ENCODE results near the gene ASNSD1. TPM values are rescaled to one million over a fixed set of nuclear protein-coding genes. Genes with fewer than 3 reads are reported as not detected.

ASNSD1 gene
- total RNA-seq, 1 experiment from 2014 or later: 48.5 TPM

DNA sequence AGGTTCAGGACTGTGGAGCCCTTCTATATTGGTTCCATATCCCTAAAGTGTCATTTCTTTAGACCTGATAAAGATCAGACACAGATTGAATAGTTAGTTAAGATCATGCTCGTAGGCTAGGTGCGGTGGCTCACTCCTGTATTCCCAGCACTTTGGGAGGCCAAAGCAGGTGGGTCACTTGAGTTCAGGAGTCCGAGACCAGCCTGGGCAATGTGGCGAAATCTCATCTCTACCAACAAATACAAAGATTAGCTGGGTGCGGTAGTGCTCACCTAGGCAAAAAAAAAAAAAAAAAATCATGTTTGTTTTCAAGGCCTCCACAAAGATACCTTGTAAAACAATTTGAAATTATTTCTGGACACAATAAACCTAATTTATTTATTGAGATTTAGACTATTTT lies 8.7 kb downstream of the ASNSD1 start:
- TF ChIP-seq, protein P1, sequence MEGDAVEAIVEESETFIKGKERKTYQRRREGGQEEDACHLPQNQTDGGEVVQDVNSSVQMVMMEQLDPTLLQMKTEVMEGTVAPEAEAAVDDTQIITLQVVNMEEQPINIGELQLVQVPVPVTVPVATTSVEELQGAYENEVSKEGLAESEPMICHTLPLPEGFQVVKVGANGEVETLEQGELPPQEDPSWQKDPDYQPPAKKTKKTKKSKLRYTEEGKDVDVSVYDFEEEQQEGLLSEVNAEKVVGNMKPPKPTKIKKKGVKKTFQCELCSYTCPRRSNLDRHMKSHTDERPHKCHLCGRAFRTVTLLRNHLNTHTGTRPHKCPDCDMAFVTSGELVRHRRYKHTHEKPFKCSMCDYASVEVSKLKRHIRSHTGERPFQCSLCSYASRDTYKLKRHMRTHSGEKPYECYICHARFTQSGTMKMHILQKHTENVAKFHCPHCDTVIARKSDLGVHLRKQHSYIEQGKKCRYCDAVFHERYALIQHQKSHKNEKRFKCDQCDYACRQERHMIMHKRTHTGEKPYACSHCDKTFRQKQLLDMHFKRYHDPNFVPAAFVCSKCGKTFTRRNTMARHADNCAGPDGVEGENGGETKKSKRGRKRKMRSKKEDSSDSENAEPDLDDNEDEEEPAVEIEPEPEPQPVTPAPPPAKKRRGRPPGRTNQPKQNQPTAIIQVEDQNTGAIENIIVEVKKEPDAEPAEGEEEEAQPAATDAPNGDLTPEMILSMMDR (conservative IDR thresholded peaks at IDR 0.05): no peak
- H2BK20ac ChIP-seq (ENCODE audit: low read depth, low read length, poor library complexity, severe bottlenecking): no peak overlapping the region
- H3K4me1 ChIP-seq (ENCODE audit: insufficient read depth, low read length): no peaks in the 10 kb centered on the region
- H3K23me2 ChIP-seq (ENCODE audit: insufficient read length, low read depth, low read length, poor library complexity, severe bottlenecking): peaks cover 9% of the 10 kb centered on the region
- DNase-seq: no peak
- no peak overlapping the region for H3K4ac ChIP-seq (ENCODE audit: low read depth, low read length)
- H2BK12ac ChIP-seq (ENCODE audit: insufficient read length, low read depth, low read length): no peak overlapping the region
- H3K56ac ChIP-seq (ENCODE audit: insufficient read length, low read depth, low read length): no peak overlapping the region
- no peak overlapping the region for H2AK5ac ChIP-seq (ENCODE audit: insufficient read length, low read length)
- no peaks in the 10 kb centered on the region for H3K9me3 Mint-ChIP-seq
- H4K5ac ChIP-seq (ENCODE audit: insufficient read length, low read depth, low read length): no peak overlapping the region
- H3K27ac Mint-ChIP-seq: no peak overlapping the region
- H3K27ac ChIP-seq (ENCODE audit: insufficient read length, low read depth, low read length): no peak overlapping the region
- H3K27me3 Mint-ChIP-seq (ENCODE audit: low read depth): peaks cover 3% of the 10 kb centered on the region; the same call in 1 of the 2 replicates
- H3K14ac ChIP-seq (ENCODE audit: insufficient read depth, low read length): no peak overlapping the region
- H3K18ac ChIP-seq (ENCODE audit: insufficient read length, low read depth, low read length): no peak overlapping the region
- peaks cover 5 to 50% (median 38%) of the 10 kb centered on the region in 3 experiments; a peak in 6 of 7 replicates for H3K36me3 Mint-ChIP-seq (ENCODE audit: insufficient read depth in 1 of 3, low read depth in 3 of 3)
- H2BK15ac ChIP-seq (ENCODE audit: low read depth, low read length): no peak overlapping the region
- H2AFZ ChIP-seq (ENCODE audit: low read length): no peak overlapping the region
- peaks cover 6 to 10% of the 10 kb centered on the region in 2 experiments; a peak in 2 of 4 replicates for H3K4me1 Mint-ChIP-seq
- no peak overlapping the region for H4K8ac ChIP-seq (replicated peaks; ENCODE audit: insufficient read length, low read depth, low read length)
- no peaks in the 10 kb centered on the region for H3K27me3 ChIP-seq (ENCODE audit: insufficient read depth, low read length)
- no peak overlapping the region for H2BK120ac ChIP-seq (ENCODE audit: low read depth, low read length, poor library complexity, severe bottlenecking)
- no peak overlapping the region for H2BK5ac ChIP-seq (ENCODE audit: insufficient read length, low read length)
- H3K79me2 ChIP-seq (ENCODE audit: insufficient read depth, low read length): no peaks in the 10 kb centered on the region
- H4K20me1 ChIP-seq (ENCODE audit: control insufficient read depth, insufficient read depth, insufficient read length): no peaks in the 10 kb centered on the region
- no peaks in the 10 kb centered on the region for H3K9me3 ChIP-seq (ENCODE audit: control insufficient read depth, low read depth, low read length)
- no peak overlapping the region for H4K91ac ChIP-seq (ENCODE audit: insufficient read length, low read depth, low read length)
- no peak overlapping the region for H3K23ac ChIP-seq (ENCODE audit: insufficient read length, low read depth, low read length)
- H3K4me2 ChIP-seq (ENCODE audit: insufficient read depth, insufficient read length, low read length): no peak overlapping the region
- WGBS (ENCODE audit: extremely low coverage, insufficient read length, low lambda C conversion rate): no CpG with 5 or more reads among the region's 5 CpGs
- no peak overlapping the region for H3K9ac ChIP-seq (ENCODE audit: extremely low read depth, insufficient read length, low read length)
- H3T11ph ChIP-seq (ENCODE audit: low read length): no peak overlapping the region
- no peak overlapping the region for H3K4me3 Mint-ChIP-seq
- H3K79me1 ChIP-seq (ENCODE audit: insufficient read depth, low read depth, low read length, poor library complexity, severe bottlenecking): no peaks in the 10 kb centered on the region

Measured in H9 (cell line).